CMK (cell line): ENCODE measurements around the gene TMED8.
A peak's percentile ranks its signal among the peaks of the same experiment; 100 is the strongest.
"Not testable (repeated sequence)": the region's sequence is repeated elsewhere in the genome, so short reads cannot be mapped to it uniquely, and the experiment has no call there.

Source experiments
- DNase-seq: peaks from one replicate; pipeline ENCODE4 v3.0.0-alpha.2; 2010; ENCODE audit warnings: low read depth

TMED8 gene, protein sequence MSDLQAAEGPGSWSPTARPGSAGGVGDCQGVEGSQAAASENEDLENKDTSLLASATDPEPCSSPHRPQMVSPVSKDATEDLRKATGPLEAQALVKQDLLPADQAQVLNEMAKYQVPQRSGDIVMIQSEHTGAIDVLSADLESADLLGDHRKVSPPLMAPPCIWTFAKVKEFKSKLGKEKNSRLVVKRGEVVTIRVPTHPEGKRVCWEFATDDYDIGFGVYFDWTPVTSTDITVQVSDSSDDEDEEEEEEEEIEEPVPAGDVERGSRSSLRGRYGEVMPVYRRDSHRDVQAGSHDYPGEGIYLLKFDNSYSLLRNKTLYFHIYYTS

DNA sequence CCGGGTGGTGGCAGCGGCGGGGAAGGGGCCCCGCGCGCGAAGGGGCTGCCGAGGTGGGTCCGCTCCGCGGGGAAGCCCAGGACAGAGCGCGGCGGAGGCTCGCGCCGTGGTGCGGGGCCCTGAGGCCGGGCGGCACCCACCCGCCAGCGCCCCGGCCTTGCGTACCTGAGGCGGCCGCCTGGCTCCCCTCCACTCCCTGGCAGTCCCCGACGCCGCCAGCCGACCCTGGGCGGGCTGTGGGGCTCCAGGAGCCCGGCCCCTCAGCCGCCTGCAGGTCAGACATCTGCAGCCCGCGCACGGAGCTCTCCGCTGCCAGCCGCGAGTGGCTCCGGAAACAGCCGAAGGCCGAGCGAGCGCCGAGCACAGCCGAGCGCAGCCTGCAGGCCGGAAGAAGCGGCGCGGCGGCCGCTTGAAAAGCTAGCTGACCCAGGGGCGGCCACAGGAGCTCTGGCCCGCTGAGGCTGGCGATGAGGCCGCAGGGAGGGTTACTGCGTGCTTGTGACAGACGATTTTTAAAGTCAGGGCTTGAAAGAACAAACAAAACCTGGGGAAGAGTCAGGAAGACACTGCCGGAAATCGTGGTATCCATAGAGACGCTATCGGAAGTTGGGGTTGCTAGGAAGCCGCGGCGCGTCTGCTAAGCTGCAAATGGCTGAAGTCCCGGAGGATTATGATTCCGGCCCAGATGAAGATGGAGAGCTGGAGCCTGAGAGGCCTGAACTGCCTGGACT lies at the start of gene TMED8, which contains the start of gene SAMD15:
TMED8 (minus strand) TSS at position 324 of the 731 bp plus-strand sequence; CDS start at position 283, 41 bp downstream.
SAMD15 (plus strand) TSS at position 609 of the 731 bp plus-strand sequence; CDS start at position 649, 40 bp downstream.
- DNase-seq, result peak; percentile 27

DNA sequence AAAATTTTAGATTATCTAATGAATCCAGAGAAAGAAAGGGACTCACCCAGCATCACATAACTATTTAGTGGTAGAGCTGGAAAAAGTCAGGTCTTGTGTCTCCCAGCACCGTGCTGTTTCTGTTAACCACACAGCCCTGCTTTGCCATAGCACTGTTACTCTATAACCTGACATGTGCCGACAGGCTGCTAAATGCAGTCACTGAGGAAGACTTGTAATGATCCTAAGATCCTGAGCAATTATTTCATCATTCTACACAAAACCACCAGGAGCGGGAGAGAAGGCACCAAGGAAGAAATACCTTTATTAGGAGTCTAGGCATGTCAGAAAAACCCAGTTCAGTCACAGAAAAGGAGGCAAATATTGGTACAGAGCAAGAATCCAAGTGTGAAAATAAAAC lies 49.5 kb upstream of the TMED8 start:
- DNase-seq, result no peak

DNA sequence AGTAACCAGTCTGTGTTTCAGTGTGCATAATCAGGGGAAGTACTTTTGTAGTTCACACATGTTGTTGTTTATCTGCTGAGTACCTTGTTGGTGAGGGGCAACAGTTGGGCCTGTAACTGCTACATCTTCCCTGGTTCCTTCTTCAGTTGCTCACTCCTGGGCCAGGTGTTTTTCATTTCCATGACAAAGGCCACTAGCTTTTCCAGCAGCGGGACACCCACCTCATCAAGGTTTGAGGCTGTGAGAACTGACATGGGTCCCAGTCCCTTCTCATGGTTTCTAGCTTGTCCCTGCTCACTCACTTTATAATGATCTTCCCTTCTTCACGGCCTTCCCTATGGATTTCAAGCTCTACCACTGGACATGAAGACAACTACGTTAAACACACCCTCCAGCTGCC lies 48.0 kb upstream of the TMED8 start:
- no peak for DNase-seq

DNA sequence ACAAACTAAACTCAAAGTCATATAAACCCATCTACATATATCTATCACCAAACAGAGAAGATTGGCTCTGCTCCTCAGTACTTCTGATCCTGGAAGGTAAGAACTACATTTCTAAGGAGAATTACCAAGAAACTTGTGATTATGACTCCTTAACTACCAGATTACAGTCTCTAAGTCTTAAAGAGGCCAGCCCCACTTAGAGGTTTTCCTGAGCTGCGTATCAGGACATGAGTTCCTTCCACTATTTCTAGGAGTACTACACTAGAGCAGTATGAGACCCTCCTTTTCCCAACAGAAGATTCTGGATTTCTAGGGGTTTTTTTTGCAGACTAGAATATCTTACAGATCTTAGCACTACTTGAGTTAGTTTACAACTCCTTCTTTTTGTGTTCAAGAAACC lies 46.5 kb upstream of the TMED8 start, which contains the start of gene NOXRED1:
NOXRED1 (minus strand) TSS at position 101 of the 400 bp plus-strand sequence. CDS start 634 bp downstream, outside the sequence.
- DNase-seq, result no peak

DNA sequence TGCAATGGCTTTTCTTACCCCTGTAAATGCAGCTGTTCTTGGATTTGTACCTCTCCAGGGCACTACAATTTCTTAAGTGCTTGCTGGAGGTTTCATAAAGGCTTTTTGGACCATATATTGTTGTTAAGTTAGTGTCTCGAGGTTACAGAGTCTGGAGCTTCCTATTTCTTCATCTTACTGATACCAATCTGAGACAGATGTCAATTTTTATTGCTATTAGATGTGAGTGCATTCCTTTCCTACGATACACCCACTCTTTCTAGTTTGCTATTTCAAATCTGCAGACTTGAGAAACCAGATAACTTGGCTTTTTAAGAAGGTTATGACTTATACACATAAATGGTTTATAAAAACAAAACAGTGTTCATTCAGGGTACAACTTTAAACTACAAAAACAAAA lies 44.3 kb upstream of the TMED8 start:
- DNase-seq, result no peak

DNA sequence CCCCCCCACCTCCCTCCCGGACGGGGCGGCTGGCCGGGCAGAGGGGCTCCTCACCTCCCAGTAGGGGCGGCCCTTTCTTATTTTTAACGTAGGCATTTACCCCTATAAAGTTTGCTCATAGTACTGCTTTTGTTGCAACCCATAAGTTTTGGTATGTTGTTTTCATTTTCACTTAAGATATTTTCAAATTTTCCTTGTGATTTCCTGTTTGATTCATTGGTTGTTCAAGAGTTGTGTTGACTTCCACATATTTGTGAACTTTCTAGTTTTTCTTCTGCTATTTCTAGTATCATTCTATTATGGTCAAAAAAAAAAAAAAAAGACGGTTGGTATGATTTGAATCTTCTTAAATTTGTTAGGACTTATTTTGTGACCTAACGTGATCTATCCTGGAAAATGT lies 39.9 kb upstream of the TMED8 start:
- no peak for DNase-seq

DNA sequence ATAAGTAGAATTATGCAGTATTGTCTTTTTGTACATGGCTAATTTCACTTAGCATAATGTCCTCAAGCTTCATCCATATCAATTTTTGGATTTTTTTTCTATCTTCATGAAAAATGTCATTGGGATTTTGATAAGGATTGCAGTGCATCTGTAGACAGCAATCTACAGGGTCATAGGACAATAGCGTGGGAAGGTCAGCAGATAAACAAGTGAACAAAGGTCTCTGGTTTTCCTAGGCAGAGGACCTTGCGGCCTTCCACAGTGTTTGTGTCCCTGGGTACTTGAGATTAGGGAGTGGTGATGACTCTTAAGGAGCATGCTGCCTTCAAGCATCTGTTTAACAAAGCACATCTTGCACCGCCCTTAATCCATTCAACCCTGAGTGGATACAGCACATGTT lies 39.2 kb upstream of the TMED8 start:
- not testable (repeated sequence) for DNase-seq

DNA sequence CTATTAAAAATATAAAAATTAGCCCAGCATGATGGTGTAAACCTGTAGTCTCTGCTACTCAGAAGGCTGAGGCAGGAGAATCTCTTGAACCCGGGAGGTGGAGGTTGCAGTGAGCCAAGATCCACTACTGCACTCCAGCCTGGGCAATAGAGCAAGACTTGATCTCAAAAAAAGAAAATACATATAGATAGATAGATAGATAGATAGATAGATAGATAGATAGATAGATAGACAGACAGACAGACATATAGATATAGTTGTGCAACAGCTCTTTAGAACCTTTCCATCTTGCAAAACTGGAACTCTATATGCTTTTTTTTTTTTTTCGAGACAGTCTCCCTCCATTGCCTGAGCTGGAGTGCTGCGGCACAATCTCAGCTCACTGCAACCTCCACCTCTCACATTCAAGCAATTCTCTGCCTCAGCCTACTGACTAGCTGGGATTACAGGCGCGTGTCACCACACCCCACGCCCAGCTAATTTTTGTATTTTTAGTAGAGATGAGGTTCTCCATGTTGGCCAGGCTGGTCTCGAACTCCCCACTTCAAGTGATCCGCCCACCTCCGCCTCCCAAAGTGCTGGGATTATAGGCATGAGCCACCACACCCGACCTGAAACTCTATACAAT lies 38.6 kb upstream of the TMED8 start:
- not testable (repeated sequence) for DNase-seq

DNA sequence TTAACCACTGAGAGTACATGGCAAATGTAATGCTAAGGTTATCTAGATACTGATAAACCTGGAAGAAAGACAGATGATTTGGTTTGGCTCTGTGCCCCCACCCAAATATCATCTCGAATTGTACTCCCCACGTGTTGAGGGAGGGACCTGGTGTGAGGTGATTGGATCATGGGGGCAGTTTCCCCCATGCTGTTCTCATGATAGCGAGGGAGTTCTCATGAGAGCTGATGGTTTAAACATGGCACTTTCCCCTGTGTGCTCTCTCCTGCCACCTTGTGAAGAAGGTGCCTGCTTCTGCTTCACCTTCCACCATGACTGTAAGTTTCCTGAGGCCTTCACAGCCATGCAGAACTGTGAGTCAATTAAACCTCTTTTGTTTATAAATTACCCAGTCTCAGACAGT lies 32.2 kb upstream of the TMED8 start:
- DNase-seq, result no peak

DNA sequence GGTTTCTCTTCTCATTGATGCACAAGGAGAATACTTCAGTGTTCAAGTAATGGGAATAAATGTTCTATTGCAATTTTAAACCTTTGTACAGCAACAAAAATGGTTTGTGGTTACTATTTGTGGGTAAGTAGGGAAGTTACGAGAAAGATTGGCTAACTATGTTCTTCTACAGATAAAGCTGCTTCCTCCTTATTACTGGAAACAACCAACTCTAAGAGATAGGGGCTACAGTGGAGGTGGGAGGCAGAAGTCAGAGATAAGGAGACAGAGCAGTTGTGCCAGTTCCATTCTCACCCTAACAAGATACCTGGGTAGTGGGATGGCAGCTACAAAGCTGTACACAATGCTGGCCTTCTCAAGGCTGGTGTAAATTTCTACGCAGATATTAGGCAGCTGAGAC lies 30.3 kb upstream of the TMED8 start:
- DNase-seq, result peak; percentile 74

DNA sequence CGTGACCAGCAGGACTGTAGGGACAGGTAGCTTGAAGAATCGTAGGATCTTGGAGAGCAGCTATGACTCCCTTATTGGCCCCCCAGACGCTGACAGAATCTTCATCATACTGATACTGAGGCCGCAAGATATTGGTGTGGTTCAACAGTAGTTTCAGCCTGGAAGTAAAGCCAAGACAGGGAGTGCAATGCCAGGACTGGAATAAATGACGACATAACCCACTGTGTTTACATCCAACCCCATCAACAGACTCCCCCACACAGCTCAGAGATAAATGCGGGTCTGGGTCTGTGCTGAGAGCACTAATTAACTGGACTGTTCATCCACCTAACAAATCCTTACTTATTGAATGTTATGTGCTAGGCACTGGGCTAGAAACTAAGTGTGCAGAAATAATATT lies 29.8 kb upstream of the TMED8 start:
- DNase-seq, result peak; percentile 60

DNA sequence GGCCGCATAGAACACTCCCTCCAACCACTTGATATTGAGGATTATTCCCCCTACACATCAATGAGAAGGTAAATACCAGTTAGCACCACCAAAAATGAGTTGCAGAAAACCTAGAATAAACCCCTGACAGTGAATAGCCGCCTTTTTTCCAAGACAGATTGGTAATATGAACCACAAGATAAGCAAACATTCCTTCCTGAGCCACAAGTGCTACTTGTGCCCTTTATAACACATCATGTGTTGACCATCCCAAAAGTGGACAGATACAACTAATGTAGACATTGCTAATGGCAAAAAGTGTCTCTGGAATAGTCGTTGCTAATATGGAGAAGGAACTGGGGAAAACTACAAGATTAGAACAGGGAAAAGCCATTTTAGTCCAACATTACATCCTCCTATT lies 29.2 kb upstream of the TMED8 start:
- DNase-seq, result no peak

DNA sequence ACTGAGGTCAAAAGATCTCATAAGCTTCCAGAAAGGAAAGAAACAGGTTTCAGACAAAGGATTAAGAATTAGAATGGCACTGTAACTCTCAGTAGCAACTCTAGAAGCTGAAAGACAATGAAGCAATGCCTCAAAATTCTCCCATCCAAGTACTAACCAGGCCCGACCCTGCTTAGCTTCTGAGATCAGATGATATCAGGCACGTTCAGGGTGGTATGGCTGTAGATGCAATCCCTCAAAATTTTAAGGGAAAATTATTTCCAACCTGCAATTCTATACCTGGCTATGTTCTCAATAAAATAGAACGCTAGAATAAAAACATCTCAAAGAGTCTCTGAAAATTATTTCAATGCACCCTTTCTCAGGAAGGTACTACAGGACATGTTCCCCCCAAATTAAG lies 26.9 kb upstream of the TMED8 start:
- DNase-seq, result no peak

DNA sequence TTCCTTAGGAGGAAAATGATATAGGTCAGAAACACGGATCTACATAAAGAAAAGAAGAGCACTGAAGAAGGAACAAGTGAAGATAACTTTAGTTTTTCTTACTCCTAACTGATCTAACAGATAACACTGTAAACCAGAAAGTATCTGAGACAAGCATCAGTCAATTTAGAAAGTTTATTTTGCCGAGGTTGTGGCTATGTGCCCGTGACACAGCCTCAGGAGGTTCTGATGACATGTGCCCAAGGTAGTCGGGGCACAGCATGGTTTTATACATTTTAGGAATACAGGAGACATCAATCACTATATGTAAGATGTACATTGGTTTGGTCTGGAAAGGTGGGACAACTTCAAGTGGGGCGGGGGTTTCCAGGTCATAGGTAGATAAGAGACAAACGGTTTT lies 23.3 kb upstream of the TMED8 start:
- DNase-seq, result no peak

DNA sequence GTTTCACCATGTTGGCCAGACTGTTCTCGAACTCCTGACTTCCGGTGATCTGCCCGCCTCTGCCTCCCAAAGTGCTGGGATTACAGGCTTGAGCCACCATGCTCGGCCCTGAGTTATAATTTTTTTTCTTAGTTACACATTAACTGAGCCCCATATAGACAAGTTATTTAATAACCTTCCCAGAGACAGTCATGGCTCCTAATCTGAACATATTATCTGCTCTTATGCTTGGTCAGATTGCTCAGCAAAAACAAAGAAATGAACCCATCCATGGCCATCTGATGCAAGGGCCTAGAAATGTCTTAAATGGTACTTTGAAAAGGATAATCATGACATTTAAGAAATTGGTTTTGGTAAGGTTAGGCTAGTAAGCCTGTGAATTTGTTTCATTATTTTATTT lies 13.3 kb upstream of the TMED8 start:
- DNase-seq, result no peak

DNA sequence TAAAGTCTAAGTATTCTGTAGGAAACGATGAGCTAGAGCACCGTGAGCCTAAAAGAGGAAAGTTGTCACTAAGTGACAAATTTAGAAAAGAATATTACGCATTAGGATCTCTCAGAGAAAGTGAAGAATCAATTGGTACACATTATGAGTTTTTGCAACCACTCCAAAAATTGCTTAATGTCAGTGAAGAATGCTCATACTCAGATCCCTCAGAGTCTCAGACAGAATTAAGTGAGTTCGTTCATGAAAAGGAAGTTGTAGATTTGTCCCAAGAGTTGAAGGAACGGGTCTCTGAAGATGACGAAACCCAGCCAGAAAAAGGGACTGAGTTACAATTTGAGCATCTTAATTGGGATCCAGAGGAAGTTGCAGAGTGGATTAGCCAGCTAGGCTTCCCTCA lies 1.8 kb upstream of the TMED8 start:
- no peak for DNase-seq

DNA sequence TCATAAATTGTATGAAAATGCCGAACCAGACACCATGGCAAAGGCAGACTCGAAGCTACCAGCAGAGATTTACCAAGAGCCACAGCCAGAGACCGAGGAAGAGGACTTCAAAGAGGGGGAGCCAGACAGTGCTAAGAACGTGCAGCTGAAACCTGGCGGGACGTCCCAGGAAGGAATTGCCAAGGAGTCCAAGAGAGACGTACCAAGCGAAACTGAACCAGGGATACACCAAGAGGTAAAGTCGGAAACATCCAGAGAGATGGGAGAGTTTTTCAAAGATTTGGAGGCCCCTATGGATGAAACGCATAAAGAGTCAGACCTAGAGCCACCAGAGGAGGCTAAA lies 579 bp upstream of the TMED8 start:
- DNase-seq, result no peak

DNA sequence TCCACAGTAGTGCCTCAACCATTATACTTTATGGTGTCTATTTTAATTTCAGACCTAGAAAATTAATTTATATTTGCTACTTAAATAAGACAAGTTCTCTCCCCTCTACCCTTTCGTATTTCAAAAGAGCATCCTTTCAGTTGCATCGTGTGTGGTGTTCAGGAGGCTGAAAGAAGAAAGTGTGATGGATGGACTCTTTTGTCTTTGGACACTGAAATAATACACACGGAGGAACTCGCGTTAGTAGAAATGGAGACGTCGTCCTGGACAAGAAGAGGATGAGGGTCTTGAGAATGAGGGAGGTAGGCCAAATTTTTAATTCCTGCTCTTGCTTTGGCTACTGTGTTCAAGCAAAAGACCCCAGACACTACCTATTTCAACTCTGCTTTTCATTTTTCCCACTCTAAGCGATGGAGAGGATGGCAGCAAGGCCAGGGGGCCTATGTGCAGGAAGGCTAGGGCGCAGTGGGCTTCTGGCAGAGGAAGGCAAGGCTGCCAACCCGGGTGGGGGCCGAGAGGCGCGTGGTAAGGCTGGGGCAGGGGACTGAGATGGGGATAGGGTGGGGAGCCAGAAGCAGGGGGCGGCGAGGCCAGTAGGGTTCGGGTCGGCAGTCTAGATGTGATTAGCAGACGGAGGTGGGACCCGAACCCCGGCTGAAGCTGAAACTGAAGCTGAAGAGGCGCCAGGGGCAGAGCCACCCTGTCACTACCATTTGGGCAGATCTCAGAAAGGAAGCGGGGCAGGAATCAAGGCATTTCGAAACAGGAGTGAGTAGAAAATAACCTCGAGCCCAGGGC lies 722 bp downstream of the TMED8 start:
- no peak for DNase-seq

DNA sequence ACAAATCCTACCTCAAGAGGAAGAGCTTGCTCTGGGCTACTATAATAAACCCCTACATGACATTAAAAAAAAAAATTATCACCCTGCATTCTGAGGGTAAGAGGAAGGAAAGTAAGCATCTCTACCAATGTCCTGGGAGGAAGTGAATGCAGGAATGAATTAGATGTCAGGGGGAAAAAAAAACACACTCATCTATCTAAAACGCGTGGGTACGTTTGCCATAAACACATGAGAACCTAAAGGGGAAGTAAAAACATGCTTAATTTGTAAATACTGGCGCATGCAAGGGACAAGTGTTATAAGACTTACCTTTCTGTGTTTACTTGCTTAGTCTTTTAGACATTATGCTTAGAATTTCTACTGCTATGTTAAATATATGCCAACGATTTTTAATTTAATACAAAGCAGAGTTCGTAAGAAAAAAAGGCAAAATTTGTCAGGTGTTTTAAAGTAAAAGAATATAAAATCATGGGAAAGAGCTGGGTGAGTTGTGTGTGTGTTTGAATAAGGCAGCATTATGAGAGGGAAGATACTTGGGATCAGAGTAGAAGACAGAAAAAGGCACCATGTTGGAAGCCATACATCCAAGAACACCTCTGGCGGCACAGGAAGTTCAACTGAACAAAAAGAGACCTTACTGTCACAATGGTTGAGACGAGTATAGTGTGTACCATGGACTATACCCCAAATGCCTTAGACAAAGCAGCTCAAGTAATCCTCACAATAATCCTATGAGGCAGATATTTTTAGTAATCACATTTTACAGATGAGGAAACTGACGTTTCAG lies 1.5 kb downstream of the TMED8 start:
- DNase-seq, result no peak

DNA sequence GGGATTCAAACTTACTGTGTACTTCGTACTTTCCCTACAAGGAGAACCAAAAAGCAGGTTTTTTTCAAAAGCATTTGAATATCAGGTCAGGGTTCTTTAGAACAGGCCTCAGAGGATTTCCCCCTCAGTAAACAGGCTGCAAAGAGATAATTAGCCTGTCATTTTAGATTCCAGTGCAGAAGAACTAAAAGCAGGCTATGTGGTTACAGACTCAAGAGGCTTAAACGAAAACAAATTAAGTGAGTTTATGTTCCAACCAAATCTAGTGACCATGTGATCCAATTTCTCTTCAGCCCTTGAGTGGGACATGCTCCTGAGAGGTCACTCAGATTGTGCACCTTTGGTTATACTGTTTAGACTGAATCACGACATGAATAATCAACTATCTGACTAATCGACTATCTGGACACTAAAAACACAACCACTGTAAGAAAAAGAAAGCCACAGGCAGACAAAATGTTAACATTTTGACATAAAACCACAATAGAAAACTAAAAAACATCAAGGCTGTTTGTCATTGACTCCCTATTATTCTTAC lies 4.5 kb downstream of the TMED8 start:
- no peak for DNase-seq

DNA sequence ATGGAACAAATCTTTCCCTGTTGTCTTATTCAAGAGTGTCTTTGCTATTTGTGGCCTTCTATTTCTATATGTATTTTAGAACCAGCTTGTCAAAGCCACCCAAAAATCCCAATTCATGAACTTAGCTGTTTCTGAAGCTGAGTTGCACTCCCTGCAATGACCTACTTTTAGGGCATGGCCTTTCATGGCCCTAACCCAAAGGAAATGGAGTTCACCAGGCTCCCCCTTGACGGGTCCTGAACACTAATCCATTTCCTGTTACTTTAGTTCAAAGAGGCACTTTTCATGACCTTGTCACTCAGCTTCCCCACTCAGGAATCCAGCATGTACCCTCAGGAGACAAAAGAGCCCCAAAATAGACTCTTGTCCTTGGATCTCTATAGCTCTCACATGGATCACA lies 7.6 kb downstream of the TMED8 start:
- no peak for DNase-seq
